Heart left ventricle (tissue), 16 donors: Measurements from ENCODE around the gene STK11. TPM values are rescaled to one million over a fixed set of nuclear protein-coding genes. Genes with fewer than 3 reads are reported as not detected.

Source experiments
- ATAC-seq, 4 donors: fragments of 200-7000 bp; cut with Tn5 transposase; one replicate each; pipeline ENCODE4 v1.9.1; 2020 to 2022; ENCODE audit warnings: moderate library complexity in 4 of 4, mild to moderate bottlenecking in 3 of 4, moderate number of reproducible peaks in 1 of 4
- DNase-seq, 5 donors: peaks; one replicate each; pipeline ENCODE4 v3.0.0-alpha.2; 2020
- H3K27ac ChIP-seq, 12 donors: fragments of 200-600 bp; sonication (generic) in 4 of 12; one replicate each; pipeline versions ENCODE4 v1.5.0 to v1.8.0; 2016 to 2022; ENCODE audit warnings: mild to moderate bottlenecking in 2 of 12
- H3K27me3 ChIP-seq, 9 donors: fragments of 200-600 bp; sonication (generic) in 2 of 9; one replicate each; pipeline versions ENCODE4 v1.5.1 to v1.8.0; 2016 to 2022; ENCODE audit warnings: mild to moderate bottlenecking in 3 of 9
- H3K36me3 ChIP-seq, 9 donors: fragments of 200-600 bp; sonication (generic) in 2 of 9; one replicate each; pipeline versions ENCODE4 v1.5.0 to v1.8.0; 2018 to 2022; ENCODE audit warnings: mild to moderate bottlenecking in 2 of 9
- H3K4me1 ChIP-seq, 12 donors: fragments of 200-600 bp; sonication (generic) in 4 of 12; one replicate each; pipeline versions ENCODE4 v1.5.0 to v1.8.0; 2016 to 2022; ENCODE audit warnings: mild to moderate bottlenecking in 3 of 12
- H3K4me3 ChIP-seq, 12 donors: fragments of 200-600 bp; sonication (generic) in 4 of 12; one replicate each; pipeline versions ENCODE4 v1.5.0 to v1.8.0; 2017 to 2022; ENCODE audit warnings: mild to moderate bottlenecking in 9 of 12, moderate library complexity in 4 of 12
- H3K9me3 ChIP-seq, 12 donors: fragments of 200-600 bp; sonication (generic) in 4 of 12; one replicate each; pipeline versions ENCODE4 v1.5.0 to v1.8.0; 2016 to 2022; ENCODE audit warnings: mild to moderate bottlenecking in 1 of 12
- POLR2A ChIP-seq, 2 donors: fragments of 450-650 bp; IDR thresholded peaks; one replicate each; pipeline ENCODE4 v1.6.1; 2017; ENCODE audit warnings: antibody characterized with exemption in 2 of 2, mild to moderate bottlenecking in 2 of 2, moderate library complexity in 2 of 2
- WGBS, 4 donors: extraction: QIAGEN DNeasy Blood & Tissue Kit in 2 of 4; methylation state at CpG; one replicate each; pipeline versions ENCODE4 v1.1.5 to v1.1.7; 2013 to 2018; 5-methylcytosine and 5-hydroxymethylcytosine counted together
- intact Hi-C, 10 donors: fragments of 100-400 bp; cut with DNase I; formaldehyde crosslinking; loops; one replicate each; pipeline versions ENCODE4 v1.11.1 to v1.14.2; 2022
- polyA plus RNA-seq, 2 donors: library from polyadenylated mRNA; stranded (reverse); fragments of 200-250 nt; gene quantifications; one replicate each; pipeline ENCODE4 v1.2.3, GENCODE V29; 2013
- total RNA-seq, 9 donors: library from RNA; depleted of rRNA in 2 of 9; stranded (reverse); fragments of >200 nt in 2 of 9; fragmentation: NEBNext Ultra II Directional in 3 of 9; extraction: Animal tissue kit (Norgen Biotek cat#: 25700) in 3 of 9; gene quantifications; one replicate each; pipeline versions ENCODE4 v1.1.0 to v1.2.4, GENCODE V29; 2016 to 2023
- TF ChIP-seq, protein P1 (sequence below), 12 donors: fragments of 200-600 bp; sonication (generic) in 4 of 12; IDR thresholded peaks; one replicate each; pipeline versions ENCODE4 v1.5.0 to v1.8.0; 2018 to 2022; ENCODE audit warnings: antibody characterized with exemption in 12 of 12, mild to moderate bottlenecking in 5 of 12
- donor health status: ischemic (EF 13 %, LVEDD 7.1; RV severe dilation, severe dysfunction).
- donor health status: healthy with polysubstance abuse.
- donor health status: DM: no; HTN: yes; CAD: no.
- donor health status: DM: no; HTN: no; CAD: no.
- donor health status: ischemic (EF 25% LVEDD 6.9; RV normal size, moderate dysfunction).
- donor health status: ischemic (EF 25% LVEDD 5.7; RV mildly dilated, moderate dysfunction).
- donor health status: healthy.
- donor health status: DM: yes; HTN: yes; CAD: no.
- donor health status: ischemic (EF 35%, LVEDD 5.7; RV mildly dilated, moderate dysfunction).
- donor health status: nonischemic (EF 11% LVEDD 7.7; RV severe dilation, severe dysfunction).
- donor health status: DM: yes; HTN: yes; CAD: no.
- donor health status: PGD.
- donor health status: ischemic (EF 29% LVEDD 5.4; RV normal size, mild dysfunction).
- donor health status: nonischemic (EF 23%, LVEDD 6.1; RV moderate dilation, normal function).

Gene STK11
- total and polyA plus RNA-seq, 11 donors: 44.7 to 92.0 (median 50.7) TPM

GRCh38 chr19:1264801-1265614 lies 59.4 kb downstream of the STK11 start:
- DNase-seq (peak; percentile 75 to 87 (median 82)), ATAC-seq (peak in 2 of 4 donors; percentile 12 to 16)
- Histone ChIP-seq H3K36me3 (peaks cover 0 to 2% (median 0%) of the 10 kb centered on the region in 9 donors), H3K27me3 (no peaks in the 10 kb centered on the region), H3K4me1 (peaks cover 10 to 73% (median 65%) of the 10 kb centered on the region in 12 donors), H3K9me3 (no peaks in the 10 kb centered on the region), H3K27ac (peak overlapping the region; percentile 43 to 96 (median 92)), H3K4me3 (peak overlapping the region in 6 of 12 donors; percentile 1 to 63 (median 56))
- no peak for TF ChIP-seq POLR2A (IDR thresholded peaks at IDR 0.05)
- TF ChIP-seq, protein P1, sequence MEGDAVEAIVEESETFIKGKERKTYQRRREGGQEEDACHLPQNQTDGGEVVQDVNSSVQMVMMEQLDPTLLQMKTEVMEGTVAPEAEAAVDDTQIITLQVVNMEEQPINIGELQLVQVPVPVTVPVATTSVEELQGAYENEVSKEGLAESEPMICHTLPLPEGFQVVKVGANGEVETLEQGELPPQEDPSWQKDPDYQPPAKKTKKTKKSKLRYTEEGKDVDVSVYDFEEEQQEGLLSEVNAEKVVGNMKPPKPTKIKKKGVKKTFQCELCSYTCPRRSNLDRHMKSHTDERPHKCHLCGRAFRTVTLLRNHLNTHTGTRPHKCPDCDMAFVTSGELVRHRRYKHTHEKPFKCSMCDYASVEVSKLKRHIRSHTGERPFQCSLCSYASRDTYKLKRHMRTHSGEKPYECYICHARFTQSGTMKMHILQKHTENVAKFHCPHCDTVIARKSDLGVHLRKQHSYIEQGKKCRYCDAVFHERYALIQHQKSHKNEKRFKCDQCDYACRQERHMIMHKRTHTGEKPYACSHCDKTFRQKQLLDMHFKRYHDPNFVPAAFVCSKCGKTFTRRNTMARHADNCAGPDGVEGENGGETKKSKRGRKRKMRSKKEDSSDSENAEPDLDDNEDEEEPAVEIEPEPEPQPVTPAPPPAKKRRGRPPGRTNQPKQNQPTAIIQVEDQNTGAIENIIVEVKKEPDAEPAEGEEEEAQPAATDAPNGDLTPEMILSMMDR (IDR thresholded peaks at IDR 0.05): no peak
- WGBS, 4 donors: 67 to 73% (median 71%) methylated on average over 18 to 26 of the region's 26 CpGs
- intact Hi-C loops: no loop called here

- TF ChIP-seq, protein P1 (IDR thresholded peaks at IDR 0.05): no peak
- no peak for TF ChIP-seq POLR2A (IDR thresholded peaks at IDR 0.05)
- Histone ChIP-seq H3K27ac (peak overlapping the region; percentile 43 to 96 (median 92)), H3K4me3 (peak overlapping the region; percentile 2 to 66 (median 56)), H3K9me3 (no peaks in the 10 kb centered on the region), H3K27me3 (no peaks in the 10 kb centered on the region), H3K4me1 (peaks cover 8 to 73% (median 65%) of the 10 kb centered on the region in 12 donors), H3K36me3 (peaks cover 0 to 8% (median 4%) of the 10 kb centered on the region in 9 donors)
- DNase-seq: peak; percentile 68 to 89 (median 80)
- WGBS, 4 donors: 18 to 34% (median 26%) methylated on average over 10 to 28 of the region's 28 CpGs
- ATAC-seq: peak in 3 of 4 donors; percentile 0 to 8 (median 8)
- intact Hi-C loops: loop anchor here in 4 of 10 donors (1.0 to 2.0 kb wide), 3 partner anchors 16 to 21 kb away; no protein-coding TSS in a partner anchor
These were observed 60.1 kb downstream of the STK11 start for GRCh38 chr19:1265615-1266128.

DNA sequence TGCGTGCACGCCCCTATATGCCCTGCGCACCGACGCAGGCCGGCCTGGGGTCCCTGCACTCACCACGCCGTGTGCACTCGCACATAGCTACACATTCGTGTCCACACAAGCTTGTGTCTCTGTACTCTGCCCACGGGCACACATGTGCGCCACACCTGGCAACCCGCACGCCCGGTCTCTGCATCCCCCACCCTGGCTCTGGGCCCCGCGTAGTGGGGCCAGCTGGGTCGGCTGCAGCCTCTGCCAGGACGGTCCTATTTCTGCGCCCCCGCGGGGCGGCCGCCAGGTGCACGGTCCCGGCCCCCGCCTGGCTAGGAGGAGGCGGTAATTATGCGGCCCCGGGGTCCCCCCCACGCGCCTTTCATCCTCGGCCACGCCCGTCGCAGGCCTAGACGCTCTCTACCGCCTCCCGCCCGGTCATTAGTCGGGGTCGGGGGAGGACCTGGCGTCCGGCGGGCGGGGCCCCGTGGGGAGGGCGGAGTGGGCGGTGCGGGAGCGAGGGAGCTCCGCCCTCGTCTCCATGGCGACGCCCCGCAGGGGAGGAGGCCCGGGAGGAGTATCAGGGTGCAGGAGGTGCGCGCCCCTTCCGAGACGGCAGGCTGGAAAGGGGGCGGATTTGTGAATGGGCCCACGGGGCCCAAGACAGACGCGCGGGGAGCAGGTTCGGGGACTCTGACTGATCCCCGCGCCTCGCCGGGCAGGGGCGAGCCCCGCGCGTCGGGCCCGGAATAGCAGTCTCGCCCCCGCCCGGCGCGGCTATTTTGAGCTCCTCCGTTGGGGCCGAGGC lies 60.7 kb downstream of the STK11 start:
- Histone ChIP-seq H3K27me3 (no peaks in the 10 kb centered on the region), H3K36me3 (peaks cover 0 to 15% (median 11%) of the 10 kb centered on the region in 9 donors), H3K27ac (peak overlapping the region; percentile 43 to 96 (median 92)), H3K4me1 (peaks cover 12 to 76% (median 69%) of the 10 kb centered on the region in 12 donors), H3K4me3 (peak overlapping the region; percentile 2 to 66 (median 56)), H3K9me3 (no peaks in the 10 kb centered on the region)
- ATAC-seq (peak; percentile 4 to 56 (median 54)), DNase-seq (peak; percentile 91 to 97 (median 91))
- no peak for TF ChIP-seq POLR2A (IDR thresholded peaks at IDR 0.05)
- TF ChIP-seq, protein P1 (IDR thresholded peaks at IDR 0.05): no peak
- 2 to 11% (median 4%) methylated on average over 26 to 84 of the region's 84 CpGs for WGBS, 4 donors
- intact Hi-C loops: loop anchor here in 4 of 10 donors (1.0 to 2.0 kb wide), 3 partner anchors 17 to 22 kb away; no protein-coding TSS in a partner anchor
